GM18870 (cell line): ENCODE measurements around the gene AGER.
"Not testable (repeated sequence)": the region's sequence is repeated elsewhere in the genome, so short reads cannot be mapped to it uniquely, and the experiment has no call there.

Experiments used
- ATAC-seq: cut with Tn5 transposase; IDR thresholded peaks from one replicate; pipeline ENCODE4 v1.9.1; 2021; ENCODE audit warnings: moderate library complexity; ENCODE audit not compliant: unreplicated experiment

Gene AGER

GRCh38 chr6:32151181-32151862 is 32.7 kb downstream of the AGER start:
- no peak for ATAC-seq

- no peak for ATAC-seq
Measured at GRCh38 chr6:32149932-32150870, 33.9 kb downstream of the AGER start.

- no peak for ATAC-seq
Measured at GRCh38 chr6:32149092-32149755, 34.8 kb downstream of the AGER start.

- no peak for ATAC-seq
Measured at GRCh38 chr6:32148289-32149091, 35.6 kb downstream of the AGER start.

- no peak for ATAC-seq
Measured at GRCh38 chr6:32147401-32148132, 36.5 kb downstream of the AGER start.

- no peak for ATAC-seq
Measured at GRCh38 chr6:32146687-32147086, 37.4 kb downstream of the AGER start.

GRCh38 chr6:32146287-32146686 is 37.8 kb downstream of the AGER start:
- ATAC-seq = no peak

- ATAC-seq = not testable (repeated sequence)
Measured at GRCh38 chr6:32144238-32144637, 39.8 kb downstream of the AGER start.

- no peak for ATAC-seq
Measured at GRCh38 chr6:32140420-32141046, 43.5 kb downstream of the AGER start.

GRCh38 chr6:32139590-32139989 is 44.5 kb downstream of the AGER start:
- ATAC-seq = no peak

- no peak for ATAC-seq
Measured at GRCh38 chr6:32137454-32137853, 46.6 kb downstream of the AGER start.

GRCh38 chr6:32133786-32134185 is 50.3 kb downstream of the AGER start:
- ATAC-seq = no peak

GRCh38 chr6:32132110-32132509 is 51.9 kb downstream of the AGER start:
- ATAC-seq = no peak

GRCh38 chr6:32131439-32131948 is 52.6 kb downstream of the AGER start:
- ATAC-seq = no peak
